PC-9 (cell line): Measurements from ENCODE around the gene PCNT. TPM values are rescaled to one million over a fixed set of nuclear protein-coding genes. Genes with fewer than 3 reads are reported as not detected.

Experiments
- BruUV-seq: library from RNA; stranded (reverse); fragments of 400-500 nt; replicated peaks from 2 replicates; lab custom pipeline; 2021; lab: Mats Ljungman, UMichigan
- CTCF ChIA-PET: fragments of 300-600 bp; sonication (Branson Sonifier 250); formaldehyde crosslinking; loops from one replicate; lab custom pipeline; 2022; ENCODE audit warnings: antibody characterized with exemption; lab: Charles Lee
- POLR2A ChIA-PET: fragments of 300-600 bp; sonication (Branson Sonifier 250); formaldehyde crosslinking; loops from one replicate; lab custom pipeline; 2022; ENCODE audit warnings: antibody characterized with exemption; ENCODE audit not compliant: unreplicated experiment; lab: Charles Lee
- DNase-seq, 2 experiments: peaks; one replicate each; pipeline versions ENCODE4 v3.0.0 to v3.0.0-alpha.2; 2015 to 2022; ENCODE audit warnings: mixed read lengths in 1 of 2
- H2AFZ ChIP-seq: fragments of 200-600 bp; sonication (generic); 2 replicates; pipeline ENCODE4 v1.8.1; 2017; ENCODE audit warnings: antibody characterized with exemption
- H3F3A ChIP-seq: fragments of 200-600 bp; sonication (generic); 2 replicates; pipeline ENCODE4 v1.8.1; 2017; ENCODE audit warnings: antibody characterized with exemption, mild to moderate bottlenecking, low read depth; ENCODE audit not compliant: insufficient read depth
- H3K27ac ChIP-seq: fragments of 200-600 bp; sonication (generic); 2 replicates; pipeline ENCODE4 v1.6.1; 2016; ENCODE audit warnings: mixed run types
- H3K27me3 ChIP-seq: fragments of 200-600 bp; sonication (generic); 2 replicates; pipeline ENCODE4 v1.6.1; 2016; ENCODE audit warnings: low read depth, mixed run types; ENCODE audit not compliant: insufficient read depth
- H3K36me3 ChIP-seq: fragments of 200-600 bp; sonication (generic); 2 replicates; pipeline ENCODE4 v1.6.1; 2016; ENCODE audit warnings: low read depth, mixed run types
- H3K4me1 ChIP-seq: fragments of 200-600 bp; sonication (generic); replicated peaks from 2 replicates; pipeline ENCODE4 v1.6.1; 2016; ENCODE audit warnings: mixed run types; ENCODE audit not compliant: insufficient read depth
- H3K4me2 ChIP-seq: fragments of 200-600 bp; sonication (generic); 2 replicates; pipeline ENCODE4 v1.6.1; 2017; ENCODE audit warnings: mixed run types
- H3K4me3 ChIP-seq: fragments of 200-600 bp; sonication (generic); 2 replicates; pipeline ENCODE4 v1.6.1; 2016; ENCODE audit warnings: mixed run types
- H3K79me2 ChIP-seq: fragments of 200-600 bp; sonication (generic); 2 replicates; pipeline ENCODE4 v1.6.1; 2017; ENCODE audit warnings: low read depth, mixed run types
- H3K9me2 ChIP-seq: fragments of 200-600 bp; sonication (generic); 2 replicates; pipeline ENCODE4 v1.8.1; 2017; ENCODE audit warnings: mild to moderate bottlenecking; ENCODE audit not compliant: insufficient read depth
- H3K9me3 ChIP-seq: fragments of 200-600 bp; sonication (generic); 2 replicates; pipeline ENCODE4 v1.8.1; 2016; ENCODE audit warnings: low read depth; ENCODE audit not compliant: insufficient read depth
- H4K20me1 ChIP-seq: fragments of 200-600 bp; sonication (generic); 2 replicates; pipeline ENCODE4 v1.8.1; 2017; ENCODE audit not compliant: insufficient read depth
- EZH2 ChIP-seq: fragments of 200-600 bp; sonication (generic); IDR thresholded peaks from 2 replicates; pipeline ENCODE4 v1.8.0; 2017; ENCODE audit warnings: antibody characterized with exemption, low read depth
- intact Hi-C: fragments of 100-400 bp; cut with micrococcal nuclease; formaldehyde crosslinking; loops from one replicate; pipeline ENCODE4 v1.10.0; 2022; ENCODE audit not compliant: unreplicated experiment
- total RNA-seq: library from RNA; stranded (reverse); gene quantifications from 2 replicates; pipeline ENCODE4 v1.2.3, GENCODE V29; 2021
- TF ChIP-seq, protein P1 (sequence below): fragments of 200-600 bp; sonication (generic); conservative IDR thresholded peaks from 2 replicates; pipeline ENCODE4 v1.6.1; 2017; ENCODE audit warnings: mixed run types, antibody characterized with exemption, mild to moderate bottlenecking, moderate library complexity

Gene PCNT
- total RNA-seq, 1 experiment from 2014 or later = 33.4 TPM

DNA sequence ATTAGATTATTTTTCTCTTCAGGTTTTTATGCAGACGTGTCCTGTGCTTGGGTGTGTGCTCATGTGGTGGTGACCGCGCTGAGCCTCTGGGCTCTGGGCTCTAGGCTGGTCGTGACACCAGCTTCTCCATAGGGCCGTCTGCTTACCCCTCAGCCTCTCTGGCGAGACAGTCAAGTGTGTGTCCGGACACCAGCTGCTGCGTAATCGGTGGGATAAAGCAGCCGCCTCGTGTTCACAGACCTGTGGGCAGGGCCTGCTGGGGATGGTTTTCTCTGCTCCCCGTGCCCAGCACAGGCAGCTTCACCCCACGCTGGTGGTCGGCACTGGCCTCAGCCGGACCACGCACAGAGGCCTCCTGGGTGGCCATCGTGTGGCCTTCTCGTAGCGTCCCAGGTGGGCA is 101.1 kb downstream of the PCNT start:
- H3K36me3 ChIP-seq = no peaks in the 10 kb centered on the region
- ChIA-PET CTCF (no interaction called here), POLR2A (no interaction called here)
- no peaks in the 10 kb centered on the region for H3K4me1 ChIP-seq
- no peak overlapping the region for H3K27ac ChIP-seq
- H3K79me2 ChIP-seq = no peaks in the 10 kb centered on the region
- no peaks in the 10 kb centered on the region for H4K20me1 ChIP-seq
- intact Hi-C loops = no loop called here
- H3K4me3 ChIP-seq = no peak overlapping the region
- no peak overlapping the region for H2AFZ ChIP-seq
- no peak for DNase-seq
- no peaks in the 10 kb centered on the region for H3K27me3 ChIP-seq
- H3K9me2 ChIP-seq = no peaks in the 10 kb centered on the region
- no peak overlapping the region for H3K4me2 ChIP-seq
- H3K9me3 ChIP-seq = no peaks in the 10 kb centered on the region
- TF ChIP-seq EZH2 = no peak
- TF ChIP-seq, protein P1, sequence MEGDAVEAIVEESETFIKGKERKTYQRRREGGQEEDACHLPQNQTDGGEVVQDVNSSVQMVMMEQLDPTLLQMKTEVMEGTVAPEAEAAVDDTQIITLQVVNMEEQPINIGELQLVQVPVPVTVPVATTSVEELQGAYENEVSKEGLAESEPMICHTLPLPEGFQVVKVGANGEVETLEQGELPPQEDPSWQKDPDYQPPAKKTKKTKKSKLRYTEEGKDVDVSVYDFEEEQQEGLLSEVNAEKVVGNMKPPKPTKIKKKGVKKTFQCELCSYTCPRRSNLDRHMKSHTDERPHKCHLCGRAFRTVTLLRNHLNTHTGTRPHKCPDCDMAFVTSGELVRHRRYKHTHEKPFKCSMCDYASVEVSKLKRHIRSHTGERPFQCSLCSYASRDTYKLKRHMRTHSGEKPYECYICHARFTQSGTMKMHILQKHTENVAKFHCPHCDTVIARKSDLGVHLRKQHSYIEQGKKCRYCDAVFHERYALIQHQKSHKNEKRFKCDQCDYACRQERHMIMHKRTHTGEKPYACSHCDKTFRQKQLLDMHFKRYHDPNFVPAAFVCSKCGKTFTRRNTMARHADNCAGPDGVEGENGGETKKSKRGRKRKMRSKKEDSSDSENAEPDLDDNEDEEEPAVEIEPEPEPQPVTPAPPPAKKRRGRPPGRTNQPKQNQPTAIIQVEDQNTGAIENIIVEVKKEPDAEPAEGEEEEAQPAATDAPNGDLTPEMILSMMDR = no peak
- H3F3A ChIP-seq = no peaks in the 10 kb centered on the region
- no TSS peak for BruUV-seq

DNA sequence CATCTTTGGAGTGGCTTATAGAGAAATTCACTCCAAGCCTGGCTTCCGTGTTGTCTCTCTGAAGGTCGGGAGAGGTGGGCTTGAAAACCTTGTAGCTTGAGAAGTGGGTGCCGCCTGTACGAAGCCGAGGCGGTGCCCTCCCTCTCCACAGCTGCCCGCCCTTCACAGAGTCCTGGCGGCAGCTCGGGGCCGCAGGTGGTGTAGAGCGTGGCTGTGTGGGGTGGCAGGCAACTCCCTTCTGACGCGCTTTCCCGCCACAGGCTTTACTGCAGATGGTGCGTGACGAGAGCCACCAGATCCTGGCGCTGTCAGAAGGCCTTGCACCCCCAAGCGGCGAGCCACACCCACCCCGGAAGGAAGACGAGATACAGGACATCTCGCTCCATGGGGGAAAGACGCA is 101.6 kb downstream of the PCNT start:
- Histone ChIP-seq H3K9me2 (no peaks in the 10 kb centered on the region), H3F3A (no peaks in the 10 kb centered on the region), H3K27ac (no peak overlapping the region), H3K4me3 (no peak overlapping the region), H3K79me2 (no peaks in the 10 kb centered on the region), H3K36me3 (no peaks in the 10 kb centered on the region), H3K4me1 (no peaks in the 10 kb centered on the region), H2AFZ (no peak overlapping the region), H3K4me2 (no peak overlapping the region), H3K9me3 (no peaks in the 10 kb centered on the region), H3K27me3 (no peaks in the 10 kb centered on the region), H4K20me1 (no peaks in the 10 kb centered on the region)
- TF ChIP-seq EZH2 = no peak
- TF ChIP-seq, protein P1 = no peak
- DNase-seq = no peak
- ChIA-PET POLR2A (interaction anchor here (0.7 kb wide), 1 partner anchor 159 kb away, joined by 5 read pairs; no protein-coding TSS in a partner anchor), CTCF (no interaction called here)
- no TSS peak for BruUV-seq
- intact Hi-C loops = no loop called here

DNA sequence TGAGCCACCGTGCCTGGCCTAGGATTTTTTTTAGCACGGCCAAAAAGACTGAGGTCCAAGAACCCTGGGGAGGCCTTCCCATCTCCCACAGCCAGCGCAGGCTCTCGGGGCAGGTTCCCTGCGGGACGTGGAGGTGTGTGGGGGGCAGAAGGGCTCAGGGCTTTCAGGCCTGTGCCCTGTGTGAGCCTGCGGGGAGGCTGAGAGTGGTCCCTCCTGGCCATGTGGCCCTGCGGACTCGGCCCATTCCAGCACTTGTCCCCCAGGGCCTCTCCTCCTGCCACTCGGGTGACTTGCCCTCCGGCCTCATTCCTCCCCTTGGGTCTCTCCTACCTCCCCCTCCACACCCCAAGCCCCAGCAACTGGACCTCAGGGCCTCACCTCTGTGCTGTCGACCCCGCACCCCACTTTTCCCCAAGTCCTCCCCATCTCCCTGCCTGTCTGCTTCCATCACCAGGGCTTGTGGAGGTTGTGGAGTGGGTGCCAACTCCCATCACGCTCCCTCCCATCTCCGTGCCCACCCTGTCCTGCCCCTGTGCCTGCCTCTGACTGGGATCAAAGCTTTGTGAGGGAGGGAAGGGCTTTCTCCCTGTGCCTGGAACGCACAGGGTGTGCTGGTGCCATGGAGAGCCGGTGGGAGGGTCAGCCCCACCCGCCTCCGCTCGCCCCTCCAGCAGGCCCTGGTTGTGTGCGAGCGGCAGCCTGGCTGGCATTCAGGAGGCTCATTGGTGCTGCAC is 102.5 kb downstream of the PCNT start:
- H3K9me2 ChIP-seq = no peaks in the 10 kb centered on the region
- CTCF ChIA-PET = no interaction called here
- no peak for DNase-seq
- H3K79me2 ChIP-seq = no peaks in the 10 kb centered on the region
- H3K4me3 ChIP-seq = no peak overlapping the region
- no peaks in the 10 kb centered on the region for H4K20me1 ChIP-seq
- H3K27me3 ChIP-seq = no peaks in the 10 kb centered on the region
- TF ChIP-seq EZH2 = no peak
- TF ChIP-seq, protein P1 = no peak
- no peaks in the 10 kb centered on the region for H3K9me3 ChIP-seq
- no peaks in the 10 kb centered on the region for H3K4me1 ChIP-seq
- no TSS peak for BruUV-seq
- no peak overlapping the region for H2AFZ ChIP-seq
- no peaks in the 10 kb centered on the region for H3F3A ChIP-seq
- H3K36me3 ChIP-seq = no peaks in the 10 kb centered on the region
- intact Hi-C loops = no loop called here
- H3K4me2 ChIP-seq = no peak overlapping the region
- no peak overlapping the region for H3K27ac ChIP-seq
- POLR2A ChIA-PET = interaction anchor here (0.7 kb wide), 1 partner anchor 158 kb away, joined by 5 read pairs; no protein-coding TSS in a partner anchor
